ENCODE data around the gene PIP4K2A. TPM values are rescaled to one million over a fixed set of nuclear protein-coding genes. Genes with fewer than 3 reads are reported as not detected.

PIP4K2A gene
- total RNA-seq, 2 experiments from 2014 or later = 108 to 115 TPM

GRCh38 chr10:22621726-22622125 is 92.7 kb downstream of the PIP4K2A start:
- ChIA-PET CTCF (interaction anchor here (1.4 to 3.0 kb wide), 3 partner anchors 7 to 14 kb away, joined by 3 to 13 read pairs (median 6); no protein-coding TSS in a partner anchor), POLR2A (interaction anchor here (1.7 to 2.7 kb wide), 3 partner anchors 9 to 21 kb away, joined by 4 to 10 read pairs (median 6); no protein-coding TSS in a partner anchor)
- intact Hi-C loops (cut with micrococcal nuclease) = no loop called here
- ATAC-seq = no peak
- no peak overlapping the region for H3K4me3 Mint-ChIP-seq
- peak overlapping the region; percentile 82 for H3K27ac Mint-ChIP-seq
- no peak for DNase-seq
- H3K4me1 Mint-ChIP-seq (ENCODE audit: low read depth) = peaks cover 96% of the 10 kb centered on the region
- H3K27me3 Mint-ChIP-seq = no peaks in the 10 kb centered on the region
- TF ChIP-seq CTCF (IDR thresholded peaks at IDR 0.05) = no peak
- no peaks in the 10 kb centered on the region for H3K9me3 Mint-ChIP-seq
- peaks cover 20% of the 10 kb centered on the region for H3K36me3 Mint-ChIP-seq (ENCODE audit: low read depth)

- CTCF ChIA-PET = interaction anchor here (1.2 to 3.0 kb wide), 4 partner anchors 8 to 368 kb away, joined by 3 to 13 read pairs (median 5); no protein-coding TSS in a partner anchor
- Mint-ChIP-seq H3K27ac (peak overlapping the region; percentile 82), H3K36me3 (ENCODE audit: low read depth) (peaks cover 20% of the 10 kb centered on the region), H3K27me3 (no peaks in the 10 kb centered on the region), H3K4me1 (ENCODE audit: low read depth) (peaks cover 95% of the 10 kb centered on the region), H3K4me3 (no peak overlapping the region), H3K9me3 (no peaks in the 10 kb centered on the region)
- TF ChIP-seq CTCF (IDR thresholded peaks at IDR 0.05) = no peak
- intact Hi-C loops (cut with micrococcal nuclease) = no loop called here
- POLR2A ChIA-PET = interaction anchor here (1.4 to 2.7 kb wide), 4 partner anchors 9 to 77 kb away, joined by 4 to 10 read pairs (median 6); no protein-coding TSS in a partner anchor
- DNase-seq = no peak
- ATAC-seq = no peak
These were observed 93.4 kb downstream of the PIP4K2A start for GRCh38 chr10:22620929-22621328.

- Mint-ChIP-seq H3K36me3 (ENCODE audit: low read depth) (peaks cover 20% of the 10 kb centered on the region), H3K27ac (peak overlapping the region; percentile 82), H3K27me3 (no peaks in the 10 kb centered on the region), H3K4me1 (ENCODE audit: low read depth) (peaks cover 95% of the 10 kb centered on the region), H3K4me3 (no peak overlapping the region), H3K9me3 (no peaks in the 10 kb centered on the region)
- ChIA-PET POLR2A (interaction anchor here (1.4 to 2.7 kb wide), 5 partner anchors 9 to 77 kb away, joined by 3 to 10 read pairs (median 6); no protein-coding TSS in a partner anchor), CTCF (interaction anchor here (1.0 to 3.0 kb wide), 4 partner anchors 9 to 369 kb away, joined by 3 to 13 read pairs (median 4); no protein-coding TSS in a partner anchor)
- TF ChIP-seq CTCF (IDR thresholded peaks at IDR 0.05) = no peak
- peak; percentile 50 for DNase-seq
- no peak for ATAC-seq
- intact Hi-C loops (cut with micrococcal nuclease) = no loop called here
These were observed 94.1 kb downstream of the PIP4K2A start for GRCh38 chr10:22620140-22620857.

GRCh38 chr10:22619101-22619500 is 95.3 kb downstream of the PIP4K2A start:
- H3K27me3 Mint-ChIP-seq = no peaks in the 10 kb centered on the region
- no peak for TF ChIP-seq CTCF (IDR thresholded peaks at IDR 0.05)
- POLR2A ChIA-PET = interaction anchor here (0.7 to 2.2 kb wide), 4 partner anchors 9 to 30 kb away, joined by 3 to 6 read pairs (median 3); no protein-coding TSS in a partner anchor
- H3K9me3 Mint-ChIP-seq = no peaks in the 10 kb centered on the region
- no peak overlapping the region for H3K4me3 Mint-ChIP-seq
- intact Hi-C loops (cut with micrococcal nuclease) = no loop called here
- no peak for ATAC-seq
- DNase-seq = no peak
- CTCF ChIA-PET = interaction anchor here (0.6 to 3.0 kb wide), 5 partner anchors 10 to 49 kb away, joined by 3 to 13 read pairs (median 4); no protein-coding TSS in a partner anchor
- H3K4me1 Mint-ChIP-seq (ENCODE audit: low read depth) = peaks cover 95% of the 10 kb centered on the region
- peaks cover 22% of the 10 kb centered on the region for H3K36me3 Mint-ChIP-seq (ENCODE audit: low read depth)
- H3K27ac Mint-ChIP-seq = peak overlapping the region; percentile 68

Measured in activated CD8-positive, alpha-beta T cell treated with anti-CD3 and anti-CD28 coated beads for 36 hours (primary cell).